GM12875 (cell line): ENCODE data around the gene APOBEC3B.
"Not testable (repeated sequence)": the region's sequence is repeated elsewhere in the genome, so short reads cannot be mapped to it uniquely, and the experiment has no call there.

Experiments used
- H3K4me3 ChIP-seq: one replicate; pipeline ENCODE4 v1.5.1; 2011; ENCODE audit warnings: low read depth, low read length, control low read depth
- TF ChIP-seq, protein P1 (sequence below): IDR thresholded peaks from 2 replicates; pipeline ENCODE4 v1.5.1; 2011; ENCODE audit warnings: low read depth, mild to moderate bottlenecking, control low read depth, inconsistent platforms, low read length, moderate library complexity, borderline replicate concordance; ENCODE audit not compliant: insufficient read depth

The APOBEC3B gene

DNA sequence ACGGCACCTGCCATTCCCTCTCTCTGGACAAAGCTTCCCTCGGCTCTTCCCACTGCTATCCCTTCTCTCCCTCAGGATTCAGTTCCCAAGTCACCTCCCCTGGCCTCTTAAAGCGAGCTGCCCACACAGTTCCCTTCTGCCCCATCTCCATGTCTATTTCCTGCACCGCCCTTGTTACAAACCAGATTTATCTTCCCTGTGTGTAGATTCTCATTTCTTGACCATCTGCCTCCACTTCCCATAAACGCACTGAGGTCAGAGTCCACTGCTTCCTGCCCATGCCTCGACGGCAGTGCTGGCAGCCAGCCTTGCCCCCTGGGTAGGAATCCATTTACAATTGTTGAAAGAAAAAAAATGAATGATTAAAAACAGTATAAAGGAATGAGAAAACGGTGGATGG lies 11.6 kb upstream of the APOBEC3B start:
- TF ChIP-seq, protein P1, sequence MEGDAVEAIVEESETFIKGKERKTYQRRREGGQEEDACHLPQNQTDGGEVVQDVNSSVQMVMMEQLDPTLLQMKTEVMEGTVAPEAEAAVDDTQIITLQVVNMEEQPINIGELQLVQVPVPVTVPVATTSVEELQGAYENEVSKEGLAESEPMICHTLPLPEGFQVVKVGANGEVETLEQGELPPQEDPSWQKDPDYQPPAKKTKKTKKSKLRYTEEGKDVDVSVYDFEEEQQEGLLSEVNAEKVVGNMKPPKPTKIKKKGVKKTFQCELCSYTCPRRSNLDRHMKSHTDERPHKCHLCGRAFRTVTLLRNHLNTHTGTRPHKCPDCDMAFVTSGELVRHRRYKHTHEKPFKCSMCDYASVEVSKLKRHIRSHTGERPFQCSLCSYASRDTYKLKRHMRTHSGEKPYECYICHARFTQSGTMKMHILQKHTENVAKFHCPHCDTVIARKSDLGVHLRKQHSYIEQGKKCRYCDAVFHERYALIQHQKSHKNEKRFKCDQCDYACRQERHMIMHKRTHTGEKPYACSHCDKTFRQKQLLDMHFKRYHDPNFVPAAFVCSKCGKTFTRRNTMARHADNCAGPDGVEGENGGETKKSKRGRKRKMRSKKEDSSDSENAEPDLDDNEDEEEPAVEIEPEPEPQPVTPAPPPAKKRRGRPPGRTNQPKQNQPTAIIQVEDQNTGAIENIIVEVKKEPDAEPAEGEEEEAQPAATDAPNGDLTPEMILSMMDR, result no peak
- no peak overlapping the region for H3K4me3 ChIP-seq

DNA sequence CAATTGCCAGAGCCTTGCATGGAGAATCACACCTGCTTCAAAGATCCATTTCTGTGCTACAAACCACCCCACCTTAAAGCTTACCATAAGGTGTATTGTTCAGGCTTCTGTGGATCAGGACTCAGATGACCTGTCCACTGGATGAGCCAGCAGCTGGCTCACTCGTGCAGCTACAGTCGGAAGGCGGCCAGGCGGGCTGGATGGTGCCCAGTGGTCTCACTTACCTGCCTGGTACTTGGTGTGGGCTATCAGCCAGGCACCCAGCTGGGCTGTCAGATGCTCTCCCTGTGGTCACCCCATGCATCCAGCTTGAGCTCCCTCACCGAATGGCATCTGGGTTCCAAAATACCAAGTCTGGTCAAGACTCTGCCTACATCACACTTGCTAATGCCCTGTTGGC lies 10.9 kb upstream of the APOBEC3B start:
- H3K4me3 ChIP-seq, result no peak overlapping the region
- TF ChIP-seq, protein P1, result no peak

DNA sequence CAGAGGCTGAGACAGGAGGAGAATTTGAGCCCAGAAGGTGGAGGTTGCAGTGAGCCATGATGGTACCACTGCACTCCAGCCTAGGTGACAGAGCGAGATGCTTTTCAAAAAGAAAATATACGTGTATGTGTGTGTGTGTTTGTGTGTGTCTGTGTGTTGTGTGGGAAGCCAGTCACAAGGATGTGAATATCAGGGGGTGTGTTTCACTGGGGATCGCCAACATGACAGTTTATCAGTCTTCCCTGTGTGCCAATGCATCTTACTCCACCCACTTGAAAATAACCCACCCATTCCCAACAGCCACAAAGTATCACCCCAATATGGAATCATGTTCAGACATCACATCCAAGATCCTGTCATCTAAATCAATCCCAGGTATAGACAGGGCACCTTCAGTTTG lies 10.4 kb upstream of the APOBEC3B start:
- H3K4me3 ChIP-seq, result no peak overlapping the region

DNA sequence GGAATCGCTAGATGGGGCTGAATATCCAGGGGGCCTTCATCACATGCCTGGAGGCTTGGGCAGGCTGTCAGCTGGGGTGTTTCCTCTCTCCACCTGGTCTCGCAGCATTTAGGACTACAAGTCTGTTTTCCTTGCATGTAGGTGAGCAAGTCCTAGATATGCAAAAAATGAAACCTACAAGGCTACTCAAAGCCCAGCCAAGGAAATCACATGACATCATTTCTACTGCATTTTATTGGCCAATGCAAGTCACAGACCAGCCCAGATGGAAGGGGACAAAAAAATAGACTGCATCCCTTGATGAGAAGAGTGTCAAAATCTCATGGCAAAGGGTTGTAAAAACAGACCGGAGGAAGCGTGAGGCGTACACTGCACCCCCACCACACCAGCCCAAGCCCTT lies 9.6 kb upstream of the APOBEC3B start:
- no peak overlapping the region for H3K4me3 ChIP-seq
- TF ChIP-seq, protein P1, result no peak

More for the DNA sequence above, 10.4 kb upstream of the APOBEC3B start:
- TF ChIP-seq, protein P1, result no peak

DNA sequence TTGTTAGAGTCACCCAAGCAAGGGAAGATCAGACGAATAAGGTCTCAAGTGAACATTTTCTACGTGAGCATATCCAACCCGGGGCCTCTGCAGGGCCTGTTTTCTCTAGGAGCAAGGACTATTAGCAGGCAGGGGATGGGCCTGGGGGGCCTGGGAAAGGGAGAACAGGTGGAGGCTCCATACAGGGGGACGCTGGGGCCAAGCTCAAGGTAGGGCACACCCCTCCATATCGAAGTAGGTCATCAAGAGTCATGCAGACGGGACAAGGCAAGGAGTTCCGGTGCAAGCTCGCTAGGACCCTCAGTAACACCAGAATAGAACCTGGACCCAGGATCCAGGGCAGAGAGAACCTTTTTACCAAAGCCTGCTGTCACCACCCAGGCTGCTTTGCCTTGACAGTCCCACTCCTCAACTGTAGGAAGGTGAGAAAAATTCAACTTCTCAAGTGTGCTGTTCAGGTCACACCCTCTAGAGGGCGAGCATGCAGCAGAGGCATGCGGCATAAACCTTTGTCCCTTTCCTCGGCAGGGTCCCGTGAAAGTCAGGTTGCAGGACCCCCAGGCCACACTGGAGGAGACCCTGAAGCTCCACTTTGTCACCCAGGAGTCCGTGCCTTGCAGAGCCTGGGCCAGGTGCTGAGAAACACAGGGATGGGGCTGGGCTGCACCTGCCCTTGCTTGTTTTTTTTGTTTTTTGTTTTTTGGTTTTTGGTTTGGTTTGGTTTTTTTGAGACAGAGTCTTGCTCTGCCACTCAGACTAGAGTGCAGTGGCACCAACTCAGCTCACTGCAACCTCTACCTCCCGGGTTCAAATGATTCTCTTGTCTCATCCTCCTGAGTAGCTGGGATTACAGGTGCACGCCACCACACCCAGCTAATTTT lies 8.6 kb upstream of the APOBEC3B start:
- TF ChIP-seq, protein P1, result peak; percentile 92
- H3K4me3 ChIP-seq, result no peak overlapping the region

DNA sequence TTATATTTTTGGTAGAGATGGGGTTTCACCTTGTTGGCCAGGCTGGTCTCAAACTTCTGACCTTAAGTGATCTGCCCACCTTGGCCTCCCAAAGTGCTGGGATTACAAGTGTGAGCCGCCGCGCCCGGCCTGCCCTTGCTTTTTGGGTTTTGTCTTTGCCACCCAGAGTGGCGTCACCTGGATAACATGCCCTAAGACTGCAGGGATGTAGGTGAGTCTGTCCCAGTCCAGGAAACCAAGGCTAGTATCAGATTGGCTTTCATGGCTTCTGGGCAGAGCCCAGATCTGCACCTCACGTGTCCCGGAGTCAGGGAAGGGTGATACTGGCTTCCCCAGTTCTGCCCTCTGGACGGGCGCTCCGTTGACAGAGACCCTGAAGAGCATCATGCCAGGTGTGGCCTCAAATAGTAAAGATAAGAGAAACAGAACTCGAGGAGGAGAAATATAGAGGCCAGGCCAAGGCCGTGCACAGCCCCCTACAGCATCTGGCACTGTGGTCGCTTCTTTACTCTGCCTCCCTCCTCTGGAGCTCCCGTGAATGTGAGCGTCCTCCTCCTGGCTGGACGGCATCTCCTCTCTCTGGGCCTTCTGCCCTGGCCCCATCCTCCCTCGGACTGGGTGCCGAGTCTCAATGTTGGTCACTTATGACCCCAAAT lies 7.8 kb upstream of the APOBEC3B start:
- H3K4me3 ChIP-seq, result no peak overlapping the region
- TF ChIP-seq, protein P1, result no peak

DNA sequence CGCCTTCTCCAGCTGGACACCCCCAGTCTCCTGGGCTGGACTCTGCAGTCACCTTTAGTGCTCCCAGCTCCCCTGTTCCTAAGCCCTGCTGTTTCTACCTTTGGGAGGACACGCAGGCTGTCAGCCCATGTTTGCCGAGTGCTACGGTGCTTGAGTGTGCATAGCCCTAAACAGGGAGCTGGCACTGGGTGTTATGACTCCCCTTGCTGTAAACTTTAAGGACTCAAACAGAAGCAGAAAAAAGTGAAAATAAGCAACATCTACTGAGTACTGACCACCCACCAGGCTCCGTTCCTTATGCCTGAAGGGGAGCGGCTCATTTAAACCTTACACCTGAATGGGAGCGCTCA lies 7.3 kb upstream of the APOBEC3B start:
- no peak overlapping the region for H3K4me3 ChIP-seq
- TF ChIP-seq, protein P1, result no peak

DNA sequence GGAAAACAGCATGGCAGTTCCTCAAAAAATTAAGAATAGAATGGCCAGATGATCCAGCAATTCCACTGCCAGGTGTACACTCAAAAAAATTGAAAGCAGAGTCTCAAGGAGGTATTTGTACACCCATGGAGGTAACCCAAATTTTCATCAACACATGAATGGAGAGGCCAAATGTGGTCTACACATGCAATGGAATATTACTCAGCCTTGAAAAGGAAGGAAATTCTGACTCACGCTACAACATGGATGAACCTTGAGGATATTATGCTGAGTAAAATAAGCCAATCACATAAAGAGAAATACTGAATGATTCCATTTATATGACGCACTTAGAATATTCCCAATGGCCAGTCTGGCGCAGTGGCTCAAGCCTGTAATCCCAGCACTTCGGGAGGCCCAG lies 4.9 kb upstream of the APOBEC3B start:
- H3K4me3 ChIP-seq, result not testable (repeated sequence)

DNA sequence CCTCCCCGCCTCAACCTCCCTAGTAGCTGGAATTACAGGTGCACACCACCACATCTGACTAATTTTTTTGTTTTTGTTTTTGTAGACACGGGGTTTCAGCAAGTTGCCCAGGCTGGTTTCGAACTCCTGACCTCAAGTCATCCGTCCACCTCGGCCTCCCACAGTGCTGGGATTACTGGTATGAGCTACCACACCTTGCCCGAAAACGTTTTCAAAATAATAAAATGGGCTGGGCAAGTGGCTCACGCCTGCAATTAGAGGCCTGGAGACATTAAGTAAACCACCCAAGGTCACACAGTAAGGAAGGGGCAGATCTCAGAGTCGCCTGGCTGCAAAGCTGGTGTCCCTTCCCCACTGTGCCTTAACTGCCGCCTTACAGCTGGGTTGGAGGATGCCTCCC lies 1.6 kb upstream of the APOBEC3B start:
- H3K4me3 ChIP-seq, result not testable (repeated sequence)
